Measurements from ENCODE around the gene DNTTIP2. TPM values are rescaled to one million over a fixed set of nuclear protein-coding genes. Genes with fewer than 3 reads are reported as not detected.

Gene DNTTIP2
- total RNA-seq, 2 donors from 2014 or later: 15.9 to 26.1 TPM

GRCh38 chr1:93910305-93910704, 31.3 kb upstream of the DNTTIP2 start:
- no peak for TF ChIP-seq POLR2AphosphoS5 (IDR thresholded peaks at IDR 0.05)
- no peak for TF ChIP-seq POLR2A (IDR thresholded peaks at IDR 0.05)
- no peak for TF ChIP-seq CTCF (IDR thresholded peaks at IDR 0.05)

GRCh38 chr1:93909146-93910050, 30.4 kb upstream of the DNTTIP2 start, which contains the start of gene GCLM:
Gene GCLM (minus strand): TSS chr1:93909430. CDS start chr1:93909163, 267 bp downstream.
- H3K4me1 ChIP-seq (replicated peaks): no peaks in the 10 kb centered on the region

More at GRCh38 chr1:93910305-93910704, 31.3 kb upstream of the DNTTIP2 start:
- Histone ChIP-seq H3K4me1 (replicated peaks) (no peaks in the 10 kb centered on the region), H3K4me3 (no peak overlapping the region), H3K36me3 (no peaks in the 10 kb centered on the region), H3K27me3 (replicated peaks; ENCODE audit: insufficient read depth) (no peaks in the 10 kb centered on the region), H3K9me3 (no peaks in the 10 kb centered on the region), H3K27ac (no peak overlapping the region)
- intact Hi-C loops (cut with DNase I): no loop called here
- 91% methylated on average over 4 of the region's 4 CpGs for WGBS
- DNase-seq (ENCODE audit: low spot score): no peak

GRCh38 chr1:93908394-93909145, 29.6 kb upstream of the DNTTIP2 start:
- peak overlapping the region; percentile 79 to 84 for H3K27ac ChIP-seq
- WGBS: under 1% methylated on average over 40 of the region's 49 CpGs
- DNase-seq (ENCODE audit: low spot score): peak; percentile 12

More at GRCh38 chr1:93909146-93910050, 30.4 kb upstream of the DNTTIP2 start, which contains the start of gene GCLM:
- Histone ChIP-seq H3K36me3 (no peaks in the 10 kb centered on the region), H3K4me3 (peak within 1 kb of the TSS; percentile 85 to 86), H3K27me3 (replicated peaks; ENCODE audit: insufficient read depth) (no peaks in the 10 kb centered on the region), H3K27ac (peak within 1 kb of the TSS; percentile 79 to 84), H3K9me3 (no peaks in the 10 kb centered on the region)
- intact Hi-C loops (cut with DNase I): loop anchor here (2.0 kb wide), 1 partner anchor 31 kb away; the partner anchor contains the start of gene DNTTIP2
- DNase-seq (ENCODE audit: low spot score): peak; percentile 82
- under 1% methylated on average over 92 of the region's 102 CpGs for WGBS
- peak; percentile 25 for TF ChIP-seq POLR2AphosphoS5 (IDR thresholded peaks at IDR 0.05)
- peak; percentile 83 to 97 (median 89) for TF ChIP-seq CTCF (IDR thresholded peaks at IDR 0.05)
- peak; percentile 54 for TF ChIP-seq POLR2A (IDR thresholded peaks at IDR 0.05)

GRCh38 chr1:93907718-93908117, 28.7 kb upstream of the DNTTIP2 start:
- Histone ChIP-seq H3K4me1 (replicated peaks) (no peaks in the 10 kb centered on the region), H3K27ac (no peak overlapping the region), H3K27me3 (replicated peaks; ENCODE audit: insufficient read depth) (no peaks in the 10 kb centered on the region), H3K36me3 (no peaks in the 10 kb centered on the region), H3K4me3 (no peak overlapping the region), H3K9me3 (no peaks in the 10 kb centered on the region)
- no peak for TF ChIP-seq POLR2A (IDR thresholded peaks at IDR 0.05)
- intact Hi-C loops (cut with DNase I): loop anchor here (2.0 kb wide), 1 partner anchor 29 kb away; the partner anchor contains the start of gene DNTTIP2
- DNase-seq (ENCODE audit: low spot score): no peak
- 38% methylated on average over 3 of the region's 3 CpGs for WGBS

More at GRCh38 chr1:93908394-93909145, 29.6 kb upstream of the DNTTIP2 start:
- intact Hi-C loops (cut with DNase I): loop anchor here (2.0 kb wide), 1 partner anchor 30 kb away; the partner anchor contains the start of gene DNTTIP2
- TF ChIP-seq POLR2AphosphoS5 (IDR thresholded peaks at IDR 0.05): no peak
- no peak for TF ChIP-seq CTCF (IDR thresholded peaks at IDR 0.05)
- no peak for TF ChIP-seq POLR2A (IDR thresholded peaks at IDR 0.05)
- H3K27me3 ChIP-seq (replicated peaks; ENCODE audit: insufficient read depth): no peaks in the 10 kb centered on the region
- peak overlapping the region; percentile 85 to 86 for H3K4me3 ChIP-seq
- H3K9me3 ChIP-seq: no peaks in the 10 kb centered on the region
- no peaks in the 10 kb centered on the region for H3K36me3 ChIP-seq
- H3K4me1 ChIP-seq (replicated peaks): no peaks in the 10 kb centered on the region

- no peak for DNase-seq (ENCODE audit: low spot score)
- Histone ChIP-seq H3K4me3 (no peak overlapping the region), H3K4me1 (replicated peaks) (no peaks in the 10 kb centered on the region), H3K27me3 (replicated peaks; ENCODE audit: insufficient read depth) (no peaks in the 10 kb centered on the region), H3K27ac (no peak overlapping the region), H3K9me3 (no peaks in the 10 kb centered on the region), H3K36me3 (no peaks in the 10 kb centered on the region)
- intact Hi-C loops (cut with DNase I): no loop called here
- WGBS: 93% methylated on average over 3 of the region's 3 CpGs
- TF ChIP-seq POLR2AphosphoS5 (IDR thresholded peaks at IDR 0.05) (no peak), POLR2A (IDR thresholded peaks at IDR 0.05) (no peak), CTCF (IDR thresholded peaks at IDR 0.05) (no peak)
Measured at GRCh38 chr1:93906480-93906879, 27.5 kb upstream of the DNTTIP2 start.
